Fibroblast of mammary gland (primary cell): ENCODE results near the gene CEP63.

ENCODE experiments used
- DNase-seq: peaks from one replicate; pipeline ENCODE4 v3.0.0-alpha.2; 2010; ENCODE audit warnings: low read depth
- H3K4me3 ChIP-seq: 2 replicates; pipeline ENCODE4 v1.5.1; 2011; ENCODE audit warnings: low read depth, mild to moderate bottlenecking, low read length, moderate library complexity; ENCODE audit not compliant: control insufficient read depth
- CTCF ChIP-seq: conservative IDR thresholded peaks from 2 replicates; pipeline ENCODE4 v1.5.1; 2011; ENCODE audit warnings: low read depth, low read length, inconsistent platforms; ENCODE audit not compliant: control insufficient read depth, insufficient read depth

Gene CEP63

GRCh38 chr3:134615743-134616142 is 129.9 kb downstream of the CEP63 start:
- no peak for TF ChIP-seq CTCF
- DNase-seq: no peak

GRCh38 chr3:134617608-134618477 is 132.0 kb downstream of the CEP63 start:
- H3K4me3 ChIP-seq: no peak overlapping the region
- DNase-seq: no peak
- no peak for TF ChIP-seq CTCF

More at GRCh38 chr3:134615743-134616142, 129.9 kb downstream of the CEP63 start:
- H3K4me3 ChIP-seq: no peak overlapping the region

- DNase-seq: no peak
- TF ChIP-seq CTCF: no peak
- H3K4me3 ChIP-seq: no peak overlapping the region
Measured at GRCh38 chr3:134618478-134619300, 132.8 kb downstream of the CEP63 start.

- no peak for TF ChIP-seq CTCF
- DNase-seq: no peak
- no peak overlapping the region for H3K4me3 ChIP-seq
Measured at GRCh38 chr3:134619301-134619615, 133.4 kb downstream of the CEP63 start.

- DNase-seq: no peak
- no peak overlapping the region for H3K4me3 ChIP-seq
- TF ChIP-seq CTCF: no peak
Measured at GRCh38 chr3:134619884-134620445, 134.1 kb downstream of the CEP63 start.

- no peak for TF ChIP-seq CTCF
- no peak for DNase-seq
- no peak overlapping the region for H3K4me3 ChIP-seq
Measured at GRCh38 chr3:134620476-134621115, 134.7 kb downstream of the CEP63 start.
